Measurements from ENCODE around the gene FBLL1. TPM values are rescaled to one million over a fixed set of nuclear protein-coding genes. Genes with fewer than 3 reads are reported as not detected.
"Not testable (repeated sequence)": the region's sequence is repeated elsewhere in the genome, so short reads cannot be mapped to it uniquely, and the experiment has no call there.

The FBLL1 gene
- total RNA-seq, 1 donor from 2014 or later: 1.4 TPM

GRCh38 chr5:168553377-168554130 lies 24.4 kb downstream of the FBLL1 start:
- DNase-seq: no peak

GRCh38 chr5:168557389-168557788 lies 28.3 kb downstream of the FBLL1 start:
- DNase-seq: no peak

GRCh38 chr5:168562279-168562678 lies 33.2 kb downstream of the FBLL1 start:
- DNase-seq: no peak

- DNase-seq: no peak
Observed at GRCh38 chr5:168563959-168564358, 34.9 kb downstream of the FBLL1 start.

GRCh38 chr5:168568738-168569137 lies 39.6 kb downstream of the FBLL1 start:
- DNase-seq: no peak

- no peak for DNase-seq
Observed at GRCh38 chr5:168570490-168571328, 41.6 kb downstream of the FBLL1 start.

- DNase-seq: not testable (repeated sequence)
Observed at GRCh38 chr5:168573663-168574062, 44.6 kb downstream of the FBLL1 start.

GRCh38 chr5:168574156-168574555 lies 45.1 kb downstream of the FBLL1 start:
- not testable (repeated sequence) for DNase-seq

- no peak for DNase-seq
Observed at GRCh38 chr5:168575391-168576372, 46.6 kb downstream of the FBLL1 start.

- peak; percentile 34 for DNase-seq
Observed at GRCh38 chr5:168578006-168578405, 48.9 kb downstream of the FBLL1 start.

- peak; percentile 81 for DNase-seq
Observed at GRCh38 chr5:168578538-168579487, 49.7 kb downstream of the FBLL1 start, which contains the start of gene PANK3. Gene PANK3 (minus strand): TSS chr5:168579368. CDS start chr5:168579283, 85 bp downstream.

GRCh38 chr5:168579488-168580226 lies 50.6 kb downstream of the FBLL1 start:
- DNase-seq: peak; percentile 100

- DNase-seq: no peak
Observed at GRCh38 chr5:168580227-168580508, 51.1 kb downstream of the FBLL1 start.

Other genes starting within 250 kb of the FBLL1 start
- 1.1 and 26.2 TPM in 2 replicates for gene WWC1, start 237.7 kb upstream of the FBLL1 start, total RNA-seq
- 141 and 175 TPM in 2 replicates for gene RARS1, start 42.8 kb upstream of the FBLL1 start, total RNA-seq
- 66.2 and 72.6 TPM in 2 replicates for gene PANK3, start 50.1 kb downstream of the FBLL1 start, total RNA-seq